Tibial nerve (tissue), 4 donors: ENCODE measurements around the gene EXOC3.

Experiments
- CTCF ChIP-seq, 5 experiments: fragments of 200-600 bp in 3 of 5; fragments of 450-650 bp in 2 of 5; sonication (generic) in 3 of 5; IDR thresholded peaks; one replicate each; pipeline ENCODE4 v1.5.1; 2016 to 2019; ENCODE audit warnings: antibody characterized with exemption in 5 of 5, mild to moderate bottlenecking in 3 of 5, moderate library complexity in 2 of 5
- EP300 ChIP-seq, 2 donors: sonication (generic); formaldehyde crosslinking; IDR thresholded peaks; one replicate each; pipeline ENCODE4 v1.6.1; 2017; ENCODE audit warnings: antibody characterized with exemption in 2 of 2, mild to moderate bottlenecking in 1 of 2
- POLR2A ChIP-seq, 2 donors: fragments of 450-650 bp; IDR thresholded peaks; one replicate each; pipeline ENCODE4 v1.6.1; 2017; ENCODE audit warnings: antibody characterized with exemption in 2 of 2, mild to moderate bottlenecking in 2 of 2, moderate library complexity in 2 of 2

DNA sequence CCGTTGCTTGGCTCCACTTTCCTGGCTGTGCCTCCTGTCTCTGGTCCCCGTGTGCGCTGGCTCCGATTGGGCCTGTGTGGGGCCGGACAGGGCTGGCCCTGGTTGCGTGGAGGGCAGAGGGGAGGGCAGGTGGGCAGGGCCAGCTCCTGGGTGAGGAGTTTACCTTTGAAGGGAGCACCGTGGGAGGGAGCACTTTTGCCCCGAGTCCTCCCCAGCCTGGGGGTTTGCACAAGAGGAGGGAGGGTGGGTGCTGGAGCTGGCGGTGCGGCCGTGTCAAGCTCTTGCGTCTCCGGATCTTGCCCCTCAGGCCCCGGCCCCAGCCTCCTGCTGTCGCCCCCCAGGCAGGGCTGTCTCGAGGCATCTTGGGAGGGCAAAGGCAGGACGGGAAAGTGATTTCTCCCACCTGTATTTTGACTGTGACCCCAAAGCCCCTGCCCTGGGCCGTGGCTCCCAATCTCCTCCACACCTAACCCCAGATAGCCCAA, 48.3 kb upstream of the EXOC3 start:
- no peak for TF ChIP-seq POLR2A (IDR thresholded peaks at IDR 0.05)
- TF ChIP-seq CTCF (IDR thresholded peaks at IDR 0.05) = no peak
- TF ChIP-seq EP300 (IDR thresholded peaks at IDR 0.05) = no peak
